ENCODE results near the gene DCAF10. TPM values are rescaled to one million over a fixed set of nuclear protein-coding genes. Genes with fewer than 3 reads are reported as not detected.

The DCAF10 gene
- total and polyA plus RNA-seq, 2 of the 13 experiments (the other 11 are each of a cell fraction or from before 2014, with no cell fraction given) = 9.2 to 20.3 TPM

DNA sequence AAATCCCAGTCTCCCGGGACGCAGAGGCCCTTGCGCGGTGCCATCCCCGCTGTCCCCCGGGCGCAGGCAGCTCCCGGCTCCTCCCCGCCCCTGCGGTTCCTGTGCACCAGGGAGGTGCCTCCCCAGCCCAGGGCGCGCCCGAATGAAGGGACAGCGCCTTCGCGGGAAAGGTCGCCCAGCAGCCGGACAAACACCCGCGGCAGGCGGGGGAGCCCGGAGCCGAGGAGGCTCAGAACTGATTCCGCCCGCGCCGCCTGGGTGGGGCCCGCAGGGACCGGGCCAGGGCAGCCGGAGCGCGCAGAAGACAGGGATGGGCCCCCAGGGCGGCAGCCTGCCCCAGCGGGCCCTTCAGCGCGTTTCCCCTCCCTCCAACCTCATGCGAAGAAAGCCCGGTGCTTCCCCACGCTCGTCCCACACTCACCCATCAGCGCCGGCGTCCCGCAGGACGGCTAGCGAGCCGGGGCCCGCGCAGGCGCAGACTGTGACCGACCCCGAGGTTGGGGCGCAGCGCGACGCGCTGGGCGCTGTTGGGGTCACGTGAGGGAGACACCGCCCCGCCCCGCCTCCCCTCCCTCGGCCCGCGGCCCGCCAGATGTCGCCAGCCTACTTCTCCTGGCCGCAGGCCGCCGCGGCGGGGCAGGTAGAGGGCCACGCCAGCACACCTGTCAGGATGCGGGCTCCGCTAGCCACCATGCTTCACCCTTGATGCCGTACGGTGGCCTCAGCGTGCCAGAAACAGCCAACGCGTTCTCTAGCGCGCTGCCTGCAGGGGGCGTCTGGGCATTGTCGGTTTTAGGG, 103.2 kb downstream of the DCAF10 start, which contains the start of gene SLC25A51 (continued):
- TF ChIP-seq, protein P1, sequence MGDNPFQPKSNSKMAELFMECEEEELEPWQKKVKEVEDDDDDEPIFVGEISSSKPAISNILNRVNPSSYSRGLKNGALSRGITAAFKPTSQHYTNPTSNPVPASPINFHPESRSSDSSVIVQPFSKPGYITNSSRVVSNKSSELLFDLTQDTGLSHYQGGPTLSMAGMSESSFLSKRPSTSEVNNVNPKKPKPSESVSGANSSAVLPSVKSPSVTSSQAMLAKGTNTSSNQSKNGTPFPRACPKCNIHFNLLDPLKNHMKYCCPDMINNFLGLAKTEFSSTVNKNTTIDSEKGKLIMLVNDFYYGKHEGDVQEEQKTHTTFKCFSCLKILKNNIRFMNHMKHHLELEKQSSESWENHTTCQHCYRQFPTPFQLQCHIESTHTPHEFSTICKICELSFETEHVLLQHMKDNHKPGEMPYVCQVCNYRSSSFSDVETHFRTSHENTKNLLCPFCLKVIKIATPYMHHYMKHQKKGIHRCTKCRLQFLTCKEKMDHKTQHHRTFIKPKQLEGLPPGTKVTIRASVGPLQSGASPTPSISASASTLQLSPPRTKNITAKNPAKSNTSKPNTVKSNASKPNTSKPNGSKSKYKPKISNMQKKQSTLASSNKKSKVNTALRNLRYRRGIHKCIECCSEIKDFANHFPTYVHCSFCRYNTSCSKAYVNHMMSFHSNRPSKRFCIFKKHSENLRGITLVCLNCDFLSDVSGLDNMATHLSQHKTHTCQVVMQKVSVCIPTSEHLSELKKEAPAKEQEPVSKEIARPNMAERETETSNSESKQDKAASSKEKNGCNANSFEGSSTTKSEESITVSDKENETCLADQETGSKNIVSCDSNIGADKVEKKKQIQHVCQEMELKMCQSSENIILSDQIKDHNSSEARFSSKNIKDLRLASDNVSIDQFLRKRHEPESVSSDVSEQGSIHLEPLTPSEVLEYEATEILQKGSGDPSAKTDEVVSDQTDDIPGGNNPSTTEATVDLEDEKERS (CRISPR knock-in tag; IDR thresholded peaks at IDR 0.05) = 0 out of 2 replicates have a peak, but pooled peaks have one; percentile 26
- no peak; the same call in none of the 2 replicates for TF ChIP-seq HNRNPUL1 (IDR thresholded peaks at IDR 0.05; ENCODE audit: low read depth, low read length)
- peak; percentile 91 for TF ChIP-seq KDM4B (CRISPR knock-in tag; IDR thresholded peaks at IDR 0.05)
- TF ChIP-seq ZMYM3 (CRISPR knock-in tag; IDR thresholded peaks at IDR 0.05) = peak; percentile 69; the same call in 1 of the 2 replicates
- TF ChIP-seq ZFYVE20 (CRISPR knock-in tag; IDR thresholded peaks at IDR 0.05; ENCODE audit: borderline replicate concordance, low read depth) = no peak
- no peak for TF ChIP-seq SRSF1 (optimal IDR thresholded peaks at IDR 0.05; ENCODE audit: low read depth, low read length)
- no peak; the same call in 1 of the 2 replicates for TF ChIP-seq SAFB2 (CRISPR knock-in tag; IDR thresholded peaks at IDR 0.05; ENCODE audit: borderline replicate concordance, low read depth)
- TF ChIP-seq TAF1 (CRISPR knock-in tag; IDR thresholded peaks at IDR 0.05) = peak; percentile 70
- peak; percentile 88 for TF ChIP-seq MEIS1 (CRISPR knock-in tag; IDR thresholded peaks at IDR 0.05; ENCODE audit: borderline replicate concordance)
- TF ChIP-seq SIX4 (CRISPR knock-in tag; IDR thresholded peaks at IDR 0.05) = peak; percentile 57
- peak; percentile 71; the same call in 1 of the 2 replicates for TF ChIP-seq ZNF230 (CRISPR knock-in tag; IDR thresholded peaks at IDR 0.05)
- no peak for TF ChIP-seq HOXA9 (CRISPR knock-in tag; IDR thresholded peaks at IDR 0.05; ENCODE audit: borderline replicate concordance)
- TF ChIP-seq, protein P2, sequence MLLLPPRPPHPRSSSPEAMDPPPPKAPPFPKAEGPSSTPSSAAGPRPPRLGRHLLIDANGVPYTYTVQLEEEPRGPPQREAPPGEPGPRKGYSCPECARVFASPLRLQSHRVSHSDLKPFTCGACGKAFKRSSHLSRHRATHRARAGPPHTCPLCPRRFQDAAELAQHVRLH (CRISPR knock-in tag; IDR thresholded peaks at IDR 0.05; ENCODE audit: borderline replicate concordance, low read depth) = peak; percentile 95
- TF ChIP-seq, protein P3, sequence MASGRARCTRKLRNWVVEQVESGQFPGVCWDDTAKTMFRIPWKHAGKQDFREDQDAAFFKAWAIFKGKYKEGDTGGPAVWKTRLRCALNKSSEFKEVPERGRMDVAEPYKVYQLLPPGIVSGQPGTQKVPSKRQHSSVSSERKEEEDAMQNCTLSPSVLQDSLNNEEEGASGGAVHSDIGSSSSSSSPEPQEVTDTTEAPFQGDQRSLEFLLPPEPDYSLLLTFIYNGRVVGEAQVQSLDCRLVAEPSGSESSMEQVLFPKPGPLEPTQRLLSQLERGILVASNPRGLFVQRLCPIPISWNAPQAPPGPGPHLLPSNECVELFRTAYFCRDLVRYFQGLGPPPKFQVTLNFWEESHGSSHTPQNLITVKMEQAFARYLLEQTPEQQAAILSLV (CRISPR knock-in tag; IDR thresholded peaks at IDR 0.05; ENCODE audit: borderline replicate concordance) = no peak
- TF ChIP-seq FOSL1 (CRISPR knock-in tag; IDR thresholded peaks at IDR 0.05; ENCODE audit: borderline replicate concordance) = no peak
- TF ChIP-seq NR2F2 (IDR thresholded peaks at IDR 0.05; ENCODE audit: borderline replicate concordance, low read depth) = no peak
- peak; percentile 81; the same call in 1 of the 2 replicates for TF ChIP-seq DNMT1 (CRISPR knock-in tag; IDR thresholded peaks at IDR 0.05)
- TF ChIP-seq ZNF792 (CRISPR knock-in tag; IDR thresholded peaks at IDR 0.05) = 0 out of 2 replicates have a peak, but pooled peaks have one; percentile 55
- TF ChIP-seq ZNF20 (CRISPR knock-in tag; IDR thresholded peaks at IDR 0.05) = no peak

Data from HepG2 (cell line).